ENCODE data around the gene RBPJ.

DNA sequence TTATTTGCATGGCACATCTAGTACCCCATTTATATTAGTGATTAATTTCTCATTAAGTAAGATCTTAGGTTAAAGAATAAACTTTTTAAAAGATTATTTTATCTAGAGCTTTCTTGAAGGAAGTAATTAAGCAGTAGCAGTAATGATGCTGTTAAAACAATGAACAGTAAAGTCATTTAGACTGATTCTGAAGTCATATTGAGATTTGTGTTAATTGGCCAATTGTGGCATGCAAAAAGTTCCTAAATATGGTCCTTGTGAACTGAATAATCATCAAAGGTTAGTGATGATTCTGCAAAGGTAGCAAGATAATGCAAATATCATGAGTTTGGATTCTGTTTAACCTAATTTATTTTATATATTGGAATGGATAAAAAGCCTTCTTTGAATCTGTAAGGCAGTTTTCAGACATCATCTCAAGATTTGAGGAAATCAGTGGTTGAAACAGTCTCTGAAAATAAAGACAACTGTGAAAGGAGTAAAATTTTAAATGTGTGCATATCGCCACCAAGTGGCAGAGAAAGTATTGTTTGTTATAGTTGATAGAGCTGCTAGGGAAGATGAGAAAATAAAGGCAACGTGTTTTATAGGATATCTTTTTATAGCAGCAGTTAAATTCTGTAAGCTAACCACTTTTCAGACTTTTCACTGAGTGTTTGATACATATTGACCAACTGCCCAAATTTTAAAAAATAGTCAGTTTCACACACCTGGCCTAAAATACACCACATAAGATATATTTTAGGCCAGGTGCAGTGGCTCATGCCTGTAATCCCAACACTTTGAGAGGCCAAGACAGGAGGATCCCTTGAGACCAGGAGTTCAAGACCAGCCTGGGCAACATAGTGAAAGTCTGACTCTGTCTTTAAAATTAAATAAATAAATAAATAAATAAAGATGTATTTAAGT lies 89.8 kb downstream of the RBPJ start:
- TF ChIP-seq, protein P1, sequence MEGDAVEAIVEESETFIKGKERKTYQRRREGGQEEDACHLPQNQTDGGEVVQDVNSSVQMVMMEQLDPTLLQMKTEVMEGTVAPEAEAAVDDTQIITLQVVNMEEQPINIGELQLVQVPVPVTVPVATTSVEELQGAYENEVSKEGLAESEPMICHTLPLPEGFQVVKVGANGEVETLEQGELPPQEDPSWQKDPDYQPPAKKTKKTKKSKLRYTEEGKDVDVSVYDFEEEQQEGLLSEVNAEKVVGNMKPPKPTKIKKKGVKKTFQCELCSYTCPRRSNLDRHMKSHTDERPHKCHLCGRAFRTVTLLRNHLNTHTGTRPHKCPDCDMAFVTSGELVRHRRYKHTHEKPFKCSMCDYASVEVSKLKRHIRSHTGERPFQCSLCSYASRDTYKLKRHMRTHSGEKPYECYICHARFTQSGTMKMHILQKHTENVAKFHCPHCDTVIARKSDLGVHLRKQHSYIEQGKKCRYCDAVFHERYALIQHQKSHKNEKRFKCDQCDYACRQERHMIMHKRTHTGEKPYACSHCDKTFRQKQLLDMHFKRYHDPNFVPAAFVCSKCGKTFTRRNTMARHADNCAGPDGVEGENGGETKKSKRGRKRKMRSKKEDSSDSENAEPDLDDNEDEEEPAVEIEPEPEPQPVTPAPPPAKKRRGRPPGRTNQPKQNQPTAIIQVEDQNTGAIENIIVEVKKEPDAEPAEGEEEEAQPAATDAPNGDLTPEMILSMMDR (IDR thresholded peaks at IDR 0.05) = peak; percentile 44 to 77 (median 65)
- TF ChIP-seq POLR2A (IDR thresholded peaks at IDR 0.05) = no peak
